HL-60 (cell line): ENCODE measurements around the gene ENOX1.

Experiments
- GABPA ChIP-seq: IDR thresholded peaks from 2 replicates; pipeline ENCODE4 v1.6.1; 2012; ENCODE audit warnings: low read depth
- POLR2AphosphoS5 ChIP-seq: IDR thresholded peaks from 2 replicates; pipeline ENCODE4 v1.6.1; 2012; ENCODE audit warnings: low read depth
- TF ChIP-seq, protein P1 (sequence below): IDR thresholded peaks from one replicate; pipeline ENCODE4 v1.5.1; 2011; ENCODE audit warnings: low read length, control low read depth, inconsistent platforms; ENCODE audit not compliant: insufficient read depth
- TF ChIP-seq, protein P2 (sequence below): IDR thresholded peaks from 2 replicates; pipeline ENCODE4 v1.6.1; 2012; ENCODE audit warnings: low read depth; ENCODE audit not compliant: insufficient replicate concordance

DNA sequence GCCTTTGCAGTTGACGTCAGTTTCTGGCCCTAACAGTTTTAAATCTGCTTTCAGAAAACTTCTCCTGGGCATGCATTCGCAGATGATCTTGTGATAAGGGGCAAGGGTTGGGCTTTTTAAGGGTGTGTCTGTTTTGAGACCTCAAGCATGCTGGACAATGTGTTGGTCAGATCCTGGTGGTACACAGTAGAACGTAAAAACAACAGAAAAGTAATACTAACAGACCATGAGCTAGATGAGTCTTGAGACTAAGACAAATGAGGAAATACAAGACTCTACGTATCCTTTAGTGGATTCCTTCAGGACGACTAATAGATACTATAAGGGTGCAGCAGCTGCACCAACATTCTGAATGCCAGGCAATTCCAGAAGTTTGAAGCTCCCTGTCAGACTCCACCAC lies 525.8 kb downstream of the ENOX1 start:
- TF ChIP-seq POLR2AphosphoS5: no peak
- TF ChIP-seq, protein P1, sequence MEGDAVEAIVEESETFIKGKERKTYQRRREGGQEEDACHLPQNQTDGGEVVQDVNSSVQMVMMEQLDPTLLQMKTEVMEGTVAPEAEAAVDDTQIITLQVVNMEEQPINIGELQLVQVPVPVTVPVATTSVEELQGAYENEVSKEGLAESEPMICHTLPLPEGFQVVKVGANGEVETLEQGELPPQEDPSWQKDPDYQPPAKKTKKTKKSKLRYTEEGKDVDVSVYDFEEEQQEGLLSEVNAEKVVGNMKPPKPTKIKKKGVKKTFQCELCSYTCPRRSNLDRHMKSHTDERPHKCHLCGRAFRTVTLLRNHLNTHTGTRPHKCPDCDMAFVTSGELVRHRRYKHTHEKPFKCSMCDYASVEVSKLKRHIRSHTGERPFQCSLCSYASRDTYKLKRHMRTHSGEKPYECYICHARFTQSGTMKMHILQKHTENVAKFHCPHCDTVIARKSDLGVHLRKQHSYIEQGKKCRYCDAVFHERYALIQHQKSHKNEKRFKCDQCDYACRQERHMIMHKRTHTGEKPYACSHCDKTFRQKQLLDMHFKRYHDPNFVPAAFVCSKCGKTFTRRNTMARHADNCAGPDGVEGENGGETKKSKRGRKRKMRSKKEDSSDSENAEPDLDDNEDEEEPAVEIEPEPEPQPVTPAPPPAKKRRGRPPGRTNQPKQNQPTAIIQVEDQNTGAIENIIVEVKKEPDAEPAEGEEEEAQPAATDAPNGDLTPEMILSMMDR: no peak
- TF ChIP-seq, protein P2, sequence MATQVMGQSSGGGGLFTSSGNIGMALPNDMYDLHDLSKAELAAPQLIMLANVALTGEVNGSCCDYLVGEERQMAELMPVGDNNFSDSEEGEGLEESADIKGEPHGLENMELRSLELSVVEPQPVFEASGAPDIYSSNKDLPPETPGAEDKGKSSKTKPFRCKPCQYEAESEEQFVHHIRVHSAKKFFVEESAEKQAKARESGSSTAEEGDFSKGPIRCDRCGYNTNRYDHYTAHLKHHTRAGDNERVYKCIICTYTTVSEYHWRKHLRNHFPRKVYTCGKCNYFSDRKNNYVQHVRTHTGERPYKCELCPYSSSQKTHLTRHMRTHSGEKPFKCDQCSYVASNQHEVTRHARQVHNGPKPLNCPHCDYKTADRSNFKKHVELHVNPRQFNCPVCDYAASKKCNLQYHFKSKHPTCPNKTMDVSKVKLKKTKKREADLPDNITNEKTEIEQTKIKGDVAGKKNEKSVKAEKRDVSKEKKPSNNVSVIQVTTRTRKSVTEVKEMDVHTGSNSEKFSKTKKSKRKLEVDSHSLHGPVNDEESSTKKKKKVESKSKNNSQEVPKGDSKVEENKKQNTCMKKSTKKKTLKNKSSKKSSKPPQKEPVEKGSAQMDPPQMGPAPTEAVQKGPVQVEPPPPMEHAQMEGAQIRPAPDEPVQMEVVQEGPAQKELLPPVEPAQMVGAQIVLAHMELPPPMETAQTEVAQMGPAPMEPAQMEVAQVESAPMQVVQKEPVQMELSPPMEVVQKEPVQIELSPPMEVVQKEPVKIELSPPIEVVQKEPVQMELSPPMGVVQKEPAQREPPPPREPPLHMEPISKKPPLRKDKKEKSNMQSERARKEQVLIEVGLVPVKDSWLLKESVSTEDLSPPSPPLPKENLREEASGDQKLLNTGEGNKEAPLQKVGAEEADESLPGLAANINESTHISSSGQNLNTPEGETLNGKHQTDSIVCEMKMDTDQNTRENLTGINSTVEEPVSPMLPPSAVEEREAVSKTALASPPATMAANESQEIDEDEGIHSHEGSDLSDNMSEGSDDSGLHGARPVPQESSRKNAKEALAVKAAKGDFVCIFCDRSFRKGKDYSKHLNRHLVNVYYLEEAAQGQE: no peak
- TF ChIP-seq GABPA: no peak
